ENCODE data around the gene CFAP46.

GRCh38 chr10:132978542-132978941, 36.2 kb upstream of the CFAP46 start:
- TF ChIP-seq CTCF (conservative IDR thresholded peaks at IDR 0.05; ENCODE audit: low read length): no peak
- no peak for TF ChIP-seq EZH2phosphoT487 (IDR thresholded peaks at IDR 0.05; ENCODE audit: borderline replicate concordance, low read depth, low read length)
